K562 (cell line): ENCODE data around the gene VPS13D. TPM values are rescaled to one million over a fixed set of nuclear protein-coding genes. Genes with fewer than 3 reads are reported as not detected.

Experiments
- ATAC-seq: fragments of 200-7000 bp; cut with Tn5 transposase; 3 replicates; pipeline ENCODE4 v1.9.1; 2020; ENCODE audit warnings: moderate library complexity
- BruUV-seq: library from RNA; stranded (reverse); fragments of 400-500 nt; replicated peaks from 2 replicates; lab custom pipeline; 2021; lab: Mats Ljungman, UMichigan
- CTCF ChIA-PET: fragments of 300-600 bp; formaldehyde crosslinking; extraction: SDS; loops from one replicate; lab custom pipeline; 2021; ENCODE audit warnings: low intra/inter-chr PET ratio; lab: Yijun Ruan, JAX
- POLR2A ChIA-PET: fragments of 300-600, 350-650 bp; sonication (Branson Sonifier 250); formaldehyde crosslinking; extraction: SDS; loops from one replicate; lab custom pipeline; 2021; ENCODE audit warnings: antibody characterized with exemption, inconsistent platforms; lab: Yijun Ruan, JAX
- DNase-seq, 4 experiments: peaks; one replicate each; pipeline versions ENCODE4 v3.0.0 to v3.0.0-alpha.2; 2011 to 2018; ENCODE audit warnings: low spot score in 3 of 4, mixed read lengths in 3 of 4; ENCODE audit errors: extremely low read depth in 1 of 4
- FAIRE-seq: peaks from 2 replicates; lab custom pipeline; 2011; peaks lifted over from hg19 to GRCh38; lab: Jason Lieb, UNC
- H2AFZ ChIP-seq: 2 replicates; pipeline ENCODE4 v1.6.0; 2011; ENCODE audit warnings: low read depth, low read length, control low read depth, inconsistent platforms
- H3K27ac ChIP-seq: fragments of 200-600 bp; 3 replicates; pipeline ENCODE4 v1.8.0; 2011; ENCODE audit warnings: low read depth, mild to moderate bottlenecking, control low read depth, inconsistent platforms, low read length, moderate library complexity, mixed read lengths; ENCODE audit errors: extremely low read depth
- H3K27me3 ChIP-seq, 2 experiments: fragments of 300-600 bp in 1 of 2; 2 replicates in 1 of 2; 3 replicates in 1 of 2; pipeline versions ENCODE4 v1.6.0 to v1.8.0; 2011; ENCODE audit warnings: inconsistent platforms in 2 of 2, low read length in 2 of 2, mild to moderate bottlenecking in 1 of 2, mixed read lengths in 1 of 2, moderate library complexity in 1 of 2; ENCODE audit not compliant: control insufficient read depth in 2 of 2, insufficient read depth in 2 of 2
- H3K36me3 ChIP-seq: fragments of 300-600 bp; 3 replicates; pipeline ENCODE4 v1.8.0; 2011; ENCODE audit warnings: mild to moderate bottlenecking, low read length, inconsistent platforms; ENCODE audit not compliant: control insufficient read depth, insufficient read depth
- H3K4me1 ChIP-seq, 2 experiments: fragments of 200-600 bp in 1 of 2; replicated peaks in 1 of 2; 2 replicates in 1 of 2; 3 replicates in 1 of 2; pipeline versions ENCODE4 v1.5.1 to v1.8.0; 2011; ENCODE audit warnings: inconsistent platforms in 2 of 2, low read length in 2 of 2, mild to moderate bottlenecking in 1 of 2, mixed read lengths in 1 of 2, moderate library complexity in 1 of 2; ENCODE audit not compliant: control insufficient read depth in 2 of 2, insufficient read depth in 2 of 2
- H3K4me2 ChIP-seq: 2 replicates; pipeline ENCODE4 v1.6.1; 2011; ENCODE audit warnings: low read length, control low read depth, inconsistent platforms, mixed read lengths; ENCODE audit not compliant: insufficient read depth
- H3K4me3 ChIP-seq: fragments of 200-600 bp; sonication (generic), shearing (Covaris generic); 2 replicates; pipeline ENCODE4 v1.5.1; 2016; ENCODE audit warnings: control low read depth, inconsistent platforms
- H3K79me2 ChIP-seq: fragments of 200-600 bp; 3 replicates; pipeline ENCODE4 v1.8.0; 2011; ENCODE audit warnings: low read length, inconsistent platforms; ENCODE audit not compliant: control insufficient read depth, insufficient read depth
- H3K9ac ChIP-seq, 2 experiments: 2 replicates each; pipeline versions ENCODE4 v1.6.0 to v1.6.1; 2011; ENCODE audit warnings: low read depth in 2 of 2, low read length in 2 of 2, control low read depth in 1 of 2, inconsistent platforms in 1 of 2, mild to moderate bottlenecking in 1 of 2, mixed read lengths in 1 of 2; ENCODE audit not compliant: insufficient read depth in 1 of 2
- H3K9me1 ChIP-seq: one replicate; pipeline ENCODE4 v1.6.0; 2011; ENCODE audit warnings: inconsistent platforms, mild to moderate bottlenecking, low read length, moderate library complexity; ENCODE audit not compliant: control insufficient read depth, insufficient read depth
- H3K9me3 ChIP-seq: replicated peaks from 2 replicates; pipeline ENCODE4 v1.5.1; 2011; ENCODE audit warnings: low read depth, low read length, inconsistent platforms; ENCODE audit not compliant: control insufficient read depth, insufficient read depth
- H4K20me1 ChIP-seq: replicated peaks from 2 replicates; pipeline ENCODE4 v1.6.1; 2011; ENCODE audit warnings: low read length, inconsistent platforms, mixed read lengths; ENCODE audit not compliant: control insufficient read depth, insufficient read depth
- BCL6 ChIP-seq: fragments of 250-450 bp; sonication (Bioruptor Pico); IDR thresholded peaks from 2 replicates; pipeline ENCODE4 v1.4.0; 2020
- BDP1 ChIP-seq: IDR thresholded peaks from 3 replicates; pipeline ENCODE4 v1.6.1; 2011; ENCODE audit not compliant: insufficient read length, insufficient read depth
- BRF2 ChIP-seq: IDR thresholded peaks from 3 replicates; pipeline ENCODE4 v1.6.1; 2011; ENCODE audit warnings: borderline replicate concordance, mild to moderate bottlenecking; ENCODE audit not compliant: insufficient read length, insufficient read depth
- CREB3 ChIP-seq: fragments of 450-650 bp; conservative IDR thresholded peaks from 2 replicates; pipeline ENCODE4 v1.6.1; 2016; ENCODE audit warnings: missing genetic modification characterization, low read depth, mild to moderate bottlenecking, missing compliant biosample characterization, moderate library complexity
- DNMT1 ChIP-seq: fragments of 450-650 bp; IDR thresholded peaks from 2 replicates; pipeline ENCODE4 v1.6.1; 2016; ENCODE audit warnings: antibody characterized with exemption, mild to moderate bottlenecking
- NR2C1 ChIP-seq, 2 experiments: fragments of 450-650 bp; IDR thresholded peaks; 2 replicates each; pipeline ENCODE4 v1.6.1; 2017; ENCODE audit warnings: mild to moderate bottlenecking in 2 of 2, antibody characterized with exemption in 1 of 2, inconsistent platforms in 1 of 2, missing compliant biosample characterization in 1 of 2, missing genetic modification characterization in 1 of 2
- TFAP4 ChIP-seq: sonication (generic); formaldehyde crosslinking; IDR thresholded peaks from 2 replicates; pipeline ENCODE4 v1.8.0; 2022; ENCODE audit warnings: missing genetic modification reagents, mild to moderate bottlenecking, moderate library complexity, borderline replicate concordance
- ZBTB17 ChIP-seq: fragments of 450-650 bp; formaldehyde crosslinking; IDR thresholded peaks from 2 replicates; pipeline ENCODE4 v1.4.0; 2020; ENCODE audit warnings: mild to moderate bottlenecking
- ZNF384 ChIP-seq: IDR thresholded peaks from 2 replicates; pipeline ENCODE4 v1.6.1; 2012; ENCODE audit warnings: low read depth, low read length, improper control_type of control experiment
- ZNF511 ChIP-seq: sonication (generic); formaldehyde crosslinking; IDR thresholded peaks from 2 replicates; pipeline ENCODE4 v1.8.0; 2022; ENCODE audit warnings: mild to moderate bottlenecking, missing genetic modification reagents
- ZNF75A ChIP-seq: fragments of 450-650 bp; formaldehyde crosslinking; IDR thresholded peaks from 2 replicates; pipeline ENCODE4 v1.4.0; 2020; ENCODE audit warnings: mild to moderate bottlenecking
- ZSCAN29 ChIP-seq: fragments of 450-650 bp; IDR thresholded peaks from 2 replicates; pipeline ENCODE4 v1.6.1; 2017
- WGBS: fragments of 100-300 bp; shearing (Covaris generic); methylation state at CpG from one replicate; pipeline ENCODE4 v1.1.6; 2016; ENCODE audit warnings: low coverage, mixed read lengths; ENCODE audit not compliant: insufficient coverage; ENCODE audit errors: missing lambda C conversion rate; 5-methylcytosine and 5-hydroxymethylcytosine counted together
- in situ Hi-C: fragments of 300-500 bp; cut with MboI; formaldehyde crosslinking; loops from 4 replicates; pipeline ENCODE4 v1.15.0; 2018; ENCODE audit warnings: inconsistent platforms, mixed read lengths
- intact Hi-C: fragments of 100-400 bp; cut with micrococcal nuclease; formaldehyde crosslinking; loops from 2 replicates; pipeline ENCODE4 v1.14.2; 2022
- polyA plus RNA-seq, 8 experiments: library from polyadenylated mRNA; depleted of rRNA in 4 of 8; stranded (reverse) in 5 of 8; unstranded in 3 of 8; fragments of >200 nt; fragmentation: Nextera tagmentation in 2 of 8; fragmentation: Illumina TruSeq in 1 of 8; extraction: Ambion mirVana in 2 of 8; extraction: Trizol in 1 of 8; gene quantifications; 2 replicates each; pipeline versions ENCODE4 v1.2.1 to v1.2.3, GENCODE V29; 2011 to 2014; ENCODE audit warnings: inconsistent platforms in 1 of 8, missing spikeins in 1 of 8
- total RNA-seq, 7 experiments: library from RNA; depleted of rRNA in 6 of 7; stranded (reverse); fragments of >200 nt in 6 of 7; fragmentation: Illumina TruSeq in 2 of 7; extraction: Trizol in 2 of 7; gene quantifications; 2 replicates each; pipeline versions ENCODE4 v1.2.1 to v1.2.3, GENCODE V29; 2011 to 2021; ENCODE audit warnings: low replicate concordance in 1 of 7

The VPS13D gene
- total and polyA plus RNA-seq, 9 of the 15 experiments (the other 6 are each of a cell fraction or from before 2014, with no cell fraction given) = 6.1 to 51.5 (median 38.5) TPM

GRCh38 chr1:12345350-12346217, 115.8 kb downstream of the VPS13D start:
- TF ChIP-seq NR2C1 (IDR thresholded peaks at IDR 0.05) (no peak), NR2C1 (tag; IDR thresholded peaks at IDR 0.05) (no peak), ZNF511 (CRISPR knock-in tag) (no peak), TFAP4 (no peak), BCL6 (CRISPR knock-in tag) (no peak), BRF2 (no peak), ZNF75A (CRISPR knock-in tag) (no peak), ZBTB17 (no peak), ZSCAN29 (no peak), ZNF384 (no peak), DNMT1 (no peak), BDP1 (no peak), CREB3 (tag) (no peak)
- no peaks in the 10 kb centered on the region for H3K27me3 ChIP-seq
- FAIRE-seq (no peak), ATAC-seq (no peak), DNase-seq (no peak)
- H3K4me3 ChIP-seq = no peak overlapping the region
- H3K79me2 ChIP-seq = no peaks in the 10 kb centered on the region
- in situ Hi-C loops (no loop called here), intact Hi-C loops (no loop called here)
- no peak overlapping the region for H3K9ac ChIP-seq
- H3K36me3 ChIP-seq = peaks cover 77% of the 10 kb centered on the region
- H3K27ac ChIP-seq = no peak overlapping the region
- no peaks in the 10 kb centered on the region; a peak in 1 of 5 replicates for H3K4me1 ChIP-seq
- ChIA-PET CTCF (no interaction called here), POLR2A (interaction anchor here (0.7 kb wide), 1 partner anchor 8 kb away, joined by 4 read pairs; no protein-coding TSS in a partner anchor)
- no TSS peak for BruUV-seq
- no peaks in the 10 kb centered on the region for H4K20me1 ChIP-seq
- no peaks in the 10 kb centered on the region for H3K9me1 ChIP-seq
- no peak overlapping the region for H2AFZ ChIP-seq
- H3K9me3 ChIP-seq = no peaks in the 10 kb centered on the region
- 79% methylated on average over 7 of the region's 7 CpGs for WGBS
- H3K4me2 ChIP-seq = no peak overlapping the region
